GM21737 (cell line): ENCODE measurements around the gene CCL28.
"Not testable (repeated sequence)": the region's sequence is repeated elsewhere in the genome, so short reads cannot be mapped to it uniquely, and the experiment has no call there.

Source experiments
- ATAC-seq: cut with Tn5 transposase; IDR thresholded peaks from one replicate; pipeline ENCODE4 v1.9.1; 2021; ENCODE audit warnings: mild to moderate bottlenecking, moderate library complexity; ENCODE audit not compliant: unreplicated experiment

The CCL28 gene, protein sequence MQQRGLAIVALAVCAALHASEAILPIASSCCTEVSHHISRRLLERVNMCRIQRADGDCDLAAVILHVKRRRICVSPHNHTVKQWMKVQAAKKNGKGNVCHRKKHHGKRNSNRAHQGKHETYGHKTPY

GRCh38 chr5:43412156-43412555, at the start of gene CCL28:
CCL28 (minus strand) TSS chr5:43412391; CDS start chr5:43412316, 75 bp downstream.
- no peak for ATAC-seq

DNA sequence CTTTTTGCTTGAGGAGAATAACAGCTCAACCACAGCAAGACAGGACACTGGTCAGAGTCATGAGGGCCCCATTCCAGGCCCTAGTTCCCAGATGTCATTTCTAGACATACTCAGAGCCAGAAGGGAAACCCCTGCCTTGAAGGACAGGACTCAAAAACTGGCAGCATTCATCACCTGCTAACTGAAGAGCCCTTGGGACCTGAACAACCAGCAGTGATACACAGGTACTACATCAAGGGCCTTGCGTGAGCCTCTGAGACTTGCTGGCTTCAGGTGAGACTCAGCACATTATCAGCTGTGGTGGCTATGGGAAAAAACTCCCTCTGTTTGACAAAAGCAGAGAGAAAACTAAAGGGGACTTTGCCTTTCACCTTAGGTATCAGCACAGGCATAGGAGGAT, 48.9 kb upstream of the CCL28 start:
- ATAC-seq, result no peak

DNA sequence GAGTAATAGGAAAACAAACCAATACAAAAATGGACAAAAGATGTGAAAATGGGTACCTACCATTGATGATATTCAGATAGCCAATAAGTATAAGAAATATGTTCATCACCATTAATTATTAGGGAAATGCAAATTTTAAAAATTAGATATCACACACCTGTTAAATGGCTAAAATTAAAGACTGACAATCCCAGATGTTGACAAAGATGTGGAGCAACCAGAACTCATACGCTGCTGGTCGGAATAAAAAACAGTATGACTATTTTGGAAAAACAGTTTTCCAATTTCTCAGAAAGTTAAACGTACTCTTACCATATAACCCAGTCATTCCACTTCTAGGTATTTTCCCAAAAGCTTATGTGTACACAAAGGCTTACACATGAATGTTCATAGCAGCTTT, 44.4 kb upstream of the CCL28 start:
- no peak for ATAC-seq

DNA sequence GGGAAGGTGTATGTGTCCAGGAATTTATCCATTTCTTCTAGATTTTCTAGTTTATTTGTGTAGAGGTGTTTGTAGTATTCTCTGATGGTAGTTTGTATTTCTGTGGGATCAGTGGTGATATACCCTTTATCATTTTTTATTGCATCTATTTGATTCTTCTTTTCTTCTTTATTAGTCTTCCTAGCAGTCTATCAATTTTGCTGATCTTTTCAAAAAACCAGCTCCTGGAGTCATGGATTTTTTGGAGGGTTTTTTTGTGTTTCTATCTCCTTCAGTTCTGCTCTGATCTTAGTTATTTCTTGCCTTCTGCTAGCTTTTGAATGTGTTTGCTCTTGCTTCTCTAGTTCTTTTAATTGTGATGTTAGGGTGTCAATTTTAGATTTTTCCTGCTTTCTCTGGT, 29.4 kb upstream of the CCL28 start:
- not testable (repeated sequence) for ATAC-seq

DNA sequence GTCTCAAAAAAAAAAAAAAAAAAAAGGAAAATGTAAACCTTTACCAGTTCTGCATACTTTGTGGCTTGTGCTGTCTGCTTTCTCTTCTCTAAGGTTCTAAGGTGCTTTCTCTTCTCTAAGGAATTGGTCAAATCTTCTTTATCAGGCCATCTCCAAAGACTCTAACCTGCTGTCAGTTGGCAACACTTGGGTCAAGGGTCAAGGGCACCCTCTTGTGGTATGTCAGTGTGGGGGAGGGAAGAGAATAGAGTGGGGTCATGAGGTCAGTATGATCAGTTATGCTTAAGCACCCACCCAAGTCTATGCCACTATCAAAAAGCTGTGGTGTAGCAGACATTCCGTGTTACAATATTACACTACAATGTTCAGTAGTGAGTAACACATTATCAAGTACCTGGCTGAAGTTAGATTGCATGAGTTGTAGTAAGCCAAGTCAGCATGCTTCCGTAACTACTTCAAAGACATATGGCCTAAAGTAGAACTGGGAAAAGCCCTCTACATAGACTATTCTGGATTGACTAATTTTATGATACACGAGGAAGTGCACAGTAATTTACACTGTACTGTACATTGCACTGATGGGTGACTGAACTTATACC, 25.0 kb upstream of the CCL28 start:
- no peak for ATAC-seq

DNA sequence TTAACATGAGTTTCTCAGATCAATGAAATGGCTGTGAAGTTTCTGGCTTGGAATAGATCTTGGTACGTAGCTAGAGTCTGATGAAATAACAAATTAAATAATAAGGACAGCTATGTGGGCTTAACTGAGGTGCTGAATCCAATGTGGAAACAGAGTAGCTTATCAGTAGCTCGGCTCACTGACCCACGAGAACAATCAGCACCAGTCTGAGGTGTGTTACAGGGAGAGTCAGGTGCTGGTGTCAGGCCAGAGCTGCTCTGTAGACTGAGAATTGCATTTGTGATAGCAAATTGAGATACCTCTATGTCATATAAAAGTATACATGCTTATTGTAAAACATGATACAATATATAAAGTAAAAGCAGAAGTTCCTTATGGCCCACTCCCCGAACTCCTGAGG, 21.2 kb upstream of the CCL28 start:
- ATAC-seq, result no peak

DNA sequence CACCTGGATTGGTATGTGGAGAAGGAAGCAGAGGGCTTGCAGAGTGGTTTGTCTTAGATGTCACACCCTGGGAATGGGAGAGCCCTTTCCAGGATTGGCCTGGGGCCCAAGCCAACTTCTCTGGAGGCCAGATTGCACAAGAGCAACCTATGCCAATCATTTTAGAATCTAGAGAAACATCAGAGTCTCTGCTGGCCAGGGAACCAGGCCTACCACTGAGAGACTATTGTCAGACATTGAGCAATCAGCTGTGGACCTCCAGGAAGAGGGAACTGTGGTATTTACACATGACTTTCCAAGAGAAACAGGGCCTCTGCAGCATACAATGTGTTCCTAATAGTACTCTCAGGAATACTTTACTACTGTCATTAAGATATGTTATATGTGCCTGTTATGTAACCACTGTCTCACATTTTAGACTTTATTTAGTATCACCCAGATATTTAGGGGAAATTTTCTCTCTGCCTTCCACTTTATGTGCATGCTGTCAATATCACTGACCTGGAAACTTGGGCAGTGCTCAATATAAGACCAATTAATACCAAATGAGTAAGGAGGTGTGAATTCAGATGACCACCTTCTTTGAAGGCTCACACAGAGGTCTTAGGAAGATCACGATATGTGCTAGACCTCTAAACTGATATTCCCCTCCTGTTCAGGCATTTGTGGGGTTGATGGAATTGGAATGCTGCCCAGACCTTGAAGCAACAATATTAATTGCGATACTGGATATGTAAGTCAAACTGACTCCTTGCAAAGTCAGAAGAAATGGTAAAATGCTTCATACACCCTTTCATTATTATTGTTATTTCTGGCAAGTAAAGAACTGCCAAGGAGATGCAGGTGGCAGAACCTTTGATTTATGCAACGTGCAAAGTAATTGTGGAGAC, 20.5 kb upstream of the CCL28 start:
- ATAC-seq, result no peak

- no peak for ATAC-seq
Measured at GRCh38 chr5:43429706-43430105, 17.5 kb upstream of the CCL28 start.

GRCh38 chr5:43429016-43429415, 16.8 kb upstream of the CCL28 start:
- ATAC-seq, result no peak

- no peak for ATAC-seq
Measured at GRCh38 chr5:43427306-43427705, 15.1 kb upstream of the CCL28 start.

DNA sequence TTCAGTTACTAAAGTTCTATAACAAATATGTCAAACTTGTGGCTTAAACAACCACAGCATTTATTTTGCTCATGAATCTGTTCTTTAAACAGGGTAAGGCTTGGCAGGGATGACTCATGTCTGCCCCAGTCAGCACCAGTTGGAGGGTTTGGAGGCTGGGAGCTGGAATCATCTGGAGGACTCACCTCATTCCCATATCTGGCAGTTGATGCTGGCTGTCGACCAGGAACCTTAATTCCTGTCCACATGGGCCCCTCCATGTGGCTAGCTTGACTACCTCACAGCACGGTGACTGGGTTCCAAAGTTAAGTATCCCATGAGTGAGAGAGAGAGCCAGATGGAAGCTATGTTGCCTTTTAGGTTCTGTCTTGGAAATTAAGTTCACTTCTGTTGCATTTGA, 13.8 kb upstream of the CCL28 start:
- no peak for ATAC-seq

GRCh38 chr5:43423086-43423485, 10.9 kb upstream of the CCL28 start:
- ATAC-seq, result not testable (repeated sequence)

GRCh38 chr5:43422143-43422542, 10.0 kb upstream of the CCL28 start:
- no peak for ATAC-seq

- no peak for ATAC-seq
Measured at GRCh38 chr5:43421450-43422133, 9.4 kb upstream of the CCL28 start.

- ATAC-seq, result no peak
Measured at GRCh38 chr5:43420241-43420640, 8.1 kb upstream of the CCL28 start.

- ATAC-seq, result no peak
Measured at GRCh38 chr5:43418561-43418960, 6.4 kb upstream of the CCL28 start.

DNA sequence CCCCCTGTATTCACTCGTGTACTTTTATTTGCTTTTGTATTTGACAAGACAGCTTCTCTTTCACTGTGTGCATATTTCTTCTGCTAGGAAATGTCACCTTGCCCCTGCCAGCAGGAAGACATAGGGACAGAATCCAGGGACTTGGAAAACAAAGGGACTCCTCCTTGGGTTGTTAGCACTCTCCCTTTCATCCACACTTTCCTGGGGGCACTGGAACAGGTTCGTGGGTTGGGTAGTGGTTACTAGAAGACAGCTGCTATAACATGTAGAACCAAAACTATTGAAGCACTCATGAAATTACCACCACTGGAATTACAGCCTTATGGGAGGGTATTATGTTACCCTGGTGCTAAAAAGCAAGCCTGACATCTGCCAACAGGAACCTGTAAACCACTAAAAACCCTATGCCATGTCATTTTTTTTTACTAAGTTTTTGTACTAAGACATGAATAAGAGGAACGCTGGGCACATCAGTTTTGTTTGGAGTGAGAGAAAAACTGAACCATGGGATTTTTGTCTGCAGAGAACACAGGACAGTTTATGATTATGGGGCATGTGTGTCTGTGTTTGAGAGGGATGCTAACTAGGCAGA, 4.7 kb upstream of the CCL28 start:
- no peak for ATAC-seq

DNA sequence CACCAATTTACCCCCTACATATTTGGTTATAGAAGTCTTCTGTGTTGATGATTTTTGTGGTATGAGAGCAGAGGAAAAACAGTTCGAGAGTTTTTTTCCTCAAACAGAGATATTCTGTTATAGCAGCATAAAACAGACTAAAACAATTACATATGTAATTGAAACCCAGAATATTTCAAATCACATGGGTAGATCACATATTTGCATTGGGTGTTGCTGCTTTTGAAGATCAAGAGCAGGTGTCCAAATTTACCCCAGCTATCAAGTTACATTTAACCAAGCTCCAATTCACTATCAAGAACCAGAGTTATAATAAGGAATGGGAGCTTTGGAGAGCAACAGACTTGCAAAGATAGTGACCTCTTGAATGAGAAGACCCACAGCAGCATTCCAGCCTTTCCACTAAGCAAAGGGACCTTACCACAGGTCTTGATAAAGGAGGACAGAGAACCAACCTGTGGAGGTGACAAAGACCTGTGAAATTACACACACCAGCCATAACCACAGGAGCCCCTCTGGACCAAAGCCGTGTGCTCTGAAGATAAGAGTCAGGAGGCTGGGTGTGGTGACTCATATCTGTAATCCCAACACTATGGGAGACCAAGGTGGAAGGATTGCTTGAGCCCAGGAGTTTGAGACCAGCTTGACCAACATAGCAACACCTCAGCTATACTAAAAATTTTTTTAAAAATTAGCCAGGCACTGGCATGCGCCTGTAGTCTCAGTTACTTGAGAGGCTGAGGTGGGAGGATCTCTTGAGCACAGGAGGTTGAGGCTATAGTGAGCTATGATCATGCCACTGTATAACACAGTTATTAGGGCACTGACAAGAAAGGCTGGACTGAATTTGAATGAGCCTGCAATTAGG, 4.0 kb upstream of the CCL28 start:
- ATAC-seq, result no peak

DNA sequence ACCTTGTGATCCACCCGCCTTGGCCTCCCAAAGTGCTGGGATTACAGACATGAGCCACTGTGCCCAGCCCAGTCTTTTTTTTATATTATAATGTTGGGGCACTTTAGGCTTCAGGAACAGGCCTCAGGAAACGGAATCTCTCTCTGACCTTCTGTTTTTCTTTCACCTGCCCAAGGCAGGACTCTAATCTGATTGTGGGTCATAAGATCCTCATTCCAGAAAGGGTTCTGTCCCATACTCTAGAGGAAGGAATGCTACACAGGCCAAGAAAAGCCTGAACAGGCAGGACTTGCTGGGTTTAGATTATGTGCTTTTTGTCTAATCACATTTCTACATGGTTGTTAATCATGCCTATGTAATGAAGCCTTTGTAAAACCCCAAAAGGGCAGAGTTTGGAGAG, 1.8 kb upstream of the CCL28 start:
- no peak for ATAC-seq

DNA sequence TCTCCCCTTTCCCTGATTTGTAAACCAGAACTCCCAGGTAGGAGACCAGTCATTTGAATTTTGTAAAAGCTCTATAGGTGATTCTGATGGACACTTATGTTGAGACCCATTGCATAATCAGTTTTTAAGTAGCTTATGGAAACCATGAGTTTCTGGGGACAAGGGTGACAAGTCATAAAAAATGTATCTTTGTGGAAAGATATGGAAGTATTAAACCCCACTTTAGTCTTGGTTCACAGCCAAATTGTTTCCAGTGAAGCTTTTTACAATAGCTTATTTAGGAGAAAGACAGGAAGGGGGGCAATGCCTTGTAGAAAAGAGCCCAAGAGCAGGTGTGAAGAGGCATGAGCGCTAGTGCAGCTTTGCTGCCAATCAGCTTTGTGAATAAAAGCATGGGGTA, 453 bp upstream of the CCL28 start:
- ATAC-seq, result no peak
